HUDEP-2 (cell line): ENCODE data around the gene MEF2A.

Source experiments
- DNase-seq, 76 experiments: peaks; one replicate each; lab custom pipeline; 2025; ENCODE audit not compliant: unreplicated experiment in 76 of 76; lab: John Stamatoyannopoulos, UW

Gene MEF2A

DNA sequence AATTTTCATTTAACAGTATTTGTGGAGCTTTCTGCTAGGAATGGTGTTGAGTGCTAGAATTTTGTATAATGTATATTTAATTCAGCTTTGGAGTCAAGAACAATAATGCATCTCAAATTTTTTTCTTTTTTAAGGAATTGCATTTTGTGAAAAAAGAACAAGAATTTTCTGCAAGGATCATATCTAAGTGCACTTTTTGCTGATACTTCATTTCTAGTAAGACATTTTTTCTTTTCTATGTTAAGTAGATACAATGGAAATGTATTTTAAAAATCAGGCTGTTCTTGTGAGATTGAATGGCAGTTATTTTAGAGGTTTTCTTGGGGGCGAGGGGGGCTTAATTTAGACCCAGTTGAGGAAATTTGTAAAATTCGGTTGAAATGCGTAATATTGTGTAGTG lies 32.5 kb downstream of the MEF2A start:
- no peak for DNase-seq

DNA sequence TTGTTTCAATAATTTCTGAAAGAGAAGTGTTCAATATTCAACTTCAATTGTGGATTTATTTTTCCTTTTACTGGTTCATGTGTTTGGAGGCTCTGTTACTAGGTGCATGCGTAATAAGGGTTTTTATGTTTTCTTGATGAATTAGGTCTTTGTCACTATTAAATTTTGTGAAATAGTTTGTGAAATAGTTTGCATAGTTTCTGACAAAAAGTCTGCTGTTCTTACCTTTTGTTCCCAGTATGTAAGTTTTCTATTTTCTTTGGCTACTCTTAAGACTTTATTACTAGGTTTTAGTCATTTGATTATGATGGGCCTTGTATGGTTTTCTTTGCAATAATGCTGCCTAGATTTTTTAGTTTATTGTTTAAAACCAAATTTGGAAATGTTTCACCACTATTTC lies 38.0 kb downstream of the MEF2A start:
- no peak for DNase-seq

DNA sequence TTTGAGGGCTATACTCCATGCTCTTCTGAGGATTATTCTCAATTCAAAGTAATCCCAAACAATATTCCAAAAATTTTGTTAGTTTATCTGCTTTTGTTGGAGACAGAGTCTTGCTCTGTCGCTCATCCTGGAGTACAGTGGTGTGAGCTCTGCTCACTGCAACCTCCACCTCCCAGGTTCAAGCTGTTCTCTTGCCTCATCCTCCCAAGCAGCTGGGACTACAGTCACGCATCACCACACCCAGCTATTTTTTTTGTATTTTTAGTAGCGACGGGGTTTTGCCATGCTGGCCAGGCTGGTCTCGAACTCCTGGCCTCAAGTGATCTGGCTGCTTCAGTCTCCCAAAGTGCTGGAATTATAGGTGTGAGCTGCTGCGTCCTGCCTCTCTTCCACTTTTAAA lies 39.1 kb downstream of the MEF2A start:
- DNase-seq, result no peak

DNA sequence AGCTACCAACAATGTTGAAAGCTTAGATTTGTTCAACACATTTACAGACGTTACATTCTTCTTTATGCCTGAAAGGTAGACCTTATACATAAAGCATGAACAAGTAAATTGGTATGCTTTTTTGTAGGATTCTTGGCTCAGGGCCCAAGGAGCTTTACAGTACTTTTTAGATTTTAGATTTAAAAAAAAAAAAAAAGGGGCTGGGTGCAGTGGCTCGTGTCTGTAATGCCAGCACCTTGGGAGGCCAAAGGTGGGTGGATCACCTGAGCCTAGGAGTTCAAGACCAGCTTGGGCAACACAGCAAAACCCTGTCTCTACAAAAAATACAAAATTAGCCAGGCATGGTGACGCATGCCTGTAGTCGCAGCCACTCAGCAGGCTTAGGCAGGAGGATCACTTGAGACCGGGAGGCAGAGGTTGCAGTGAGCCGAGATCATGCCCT lies 39.7 kb downstream of the MEF2A start:
- no peak for DNase-seq

DNA sequence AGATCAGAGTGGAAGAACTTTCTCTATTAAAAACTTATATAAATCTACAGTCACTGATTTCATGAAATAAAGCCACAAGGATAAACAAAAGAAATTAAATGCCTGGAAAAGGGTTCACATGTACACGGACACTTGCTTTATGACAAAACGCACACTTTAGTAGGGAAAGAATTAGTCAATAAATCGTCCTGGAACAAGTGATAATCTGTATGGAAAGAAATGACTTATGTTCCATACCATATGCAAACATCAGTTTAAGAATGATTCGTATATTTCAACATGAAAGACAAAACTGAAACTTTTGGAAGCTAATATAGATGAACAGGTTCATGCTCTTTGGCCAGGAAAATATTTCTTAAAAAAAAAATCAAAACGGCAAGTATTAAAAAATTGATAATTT lies 40.2 kb downstream of the MEF2A start:
- no peak for DNase-seq

DNA sequence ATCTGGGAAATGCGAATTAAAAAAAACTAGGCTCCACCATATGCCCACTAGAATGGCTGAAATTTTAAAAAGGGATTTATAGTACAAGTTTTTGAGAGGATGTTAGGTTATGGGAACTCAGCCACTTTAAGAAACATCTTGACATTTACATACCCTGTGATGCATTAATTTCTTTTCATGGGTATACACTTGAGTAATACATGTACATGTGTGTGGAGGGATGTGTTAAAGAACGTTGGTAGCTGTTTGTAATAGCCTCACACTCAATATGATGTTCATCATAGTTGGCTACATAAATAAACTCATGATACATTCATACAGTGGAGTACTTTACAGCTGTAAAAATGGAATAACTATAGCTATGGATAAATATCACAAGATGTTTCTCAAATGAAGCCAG lies 40.9 kb downstream of the MEF2A start:
- no peak for DNase-seq

DNA sequence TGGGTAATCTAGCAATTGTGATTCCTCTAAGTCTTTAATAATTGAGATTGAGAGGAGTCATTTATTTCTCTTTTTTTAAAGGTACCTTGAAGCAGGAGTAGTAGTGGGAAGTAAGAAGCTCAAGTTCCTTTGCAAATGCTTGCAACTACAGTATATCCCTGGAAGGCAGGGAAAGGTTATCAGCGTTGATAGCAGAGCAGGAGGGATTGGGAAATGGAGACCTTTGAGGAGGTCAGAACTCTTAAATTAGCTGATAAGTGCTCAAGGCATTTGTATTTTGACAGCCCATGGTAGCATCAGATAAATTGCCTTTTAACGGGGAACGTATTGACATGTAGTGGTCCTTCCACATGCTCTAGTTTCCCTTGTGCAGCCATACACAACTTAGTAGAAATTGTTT lies 47.7 kb downstream of the MEF2A start:
- DNase-seq, result no peak

DNA sequence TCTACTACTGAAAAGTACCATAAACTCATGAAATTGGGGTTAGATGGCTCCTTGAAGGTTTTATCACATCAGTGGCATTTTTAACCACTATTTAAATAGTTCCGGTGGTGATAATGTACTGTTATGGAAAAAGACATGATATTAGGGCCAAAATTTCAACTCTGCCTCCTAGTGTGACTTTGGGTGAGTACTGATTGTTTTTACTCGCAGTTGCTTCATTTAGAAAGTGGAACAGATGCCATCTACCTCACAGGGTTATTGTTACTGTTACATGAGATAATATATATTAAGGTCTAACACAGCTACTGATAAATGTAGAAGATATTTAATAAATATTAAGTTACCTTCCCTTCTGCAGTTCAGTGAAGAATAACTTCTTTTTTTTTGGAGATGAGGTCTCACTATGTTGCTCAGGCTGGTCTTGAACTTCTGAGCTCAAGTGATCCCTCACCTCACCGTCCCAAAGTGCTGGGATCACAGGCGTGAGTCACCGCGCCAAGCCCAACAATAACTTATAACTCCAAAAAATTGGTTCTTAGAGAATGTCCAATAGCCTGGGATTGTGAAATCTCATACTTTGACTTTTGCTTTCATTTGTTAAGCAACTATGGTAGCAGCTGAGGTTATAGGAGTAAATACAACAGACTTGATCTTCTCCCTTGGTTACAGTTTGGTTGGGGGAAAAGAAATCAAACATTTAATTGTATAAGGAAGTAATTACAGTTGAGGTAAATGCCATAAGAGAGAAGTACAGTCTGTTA lies 48.3 kb downstream of the MEF2A start:
- DNase-seq, result no peak

DNA sequence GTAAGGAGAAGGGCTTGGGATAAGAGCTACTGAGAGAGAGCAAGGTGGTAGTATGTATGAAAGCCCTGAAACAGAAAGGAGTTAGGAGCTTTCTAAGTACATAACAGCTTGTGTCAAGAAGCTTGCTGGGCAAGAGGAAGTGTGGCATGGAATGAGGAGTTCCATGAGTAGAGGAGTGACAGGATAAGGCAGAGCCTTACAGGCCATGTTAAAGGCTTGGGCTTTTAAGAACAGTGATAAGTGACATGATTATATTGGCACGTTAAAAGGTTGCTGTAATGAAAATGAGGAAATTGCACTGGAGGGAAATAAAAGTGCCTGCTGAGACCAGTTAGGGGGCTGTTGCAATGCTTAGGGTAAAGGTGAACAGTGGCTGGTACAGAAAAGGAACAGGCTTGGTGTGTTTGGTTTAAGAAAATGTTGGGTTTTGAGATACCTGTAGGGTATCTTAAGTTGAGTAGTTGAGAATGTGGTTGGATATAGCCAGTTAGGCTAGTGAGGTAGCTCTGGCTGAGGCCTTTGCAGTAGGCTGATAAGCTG lies 49.0 kb downstream of the MEF2A start:
- DNase-seq, result peak in 4 of 76 experiments; percentile 1 to 17 (median 8)

DNA sequence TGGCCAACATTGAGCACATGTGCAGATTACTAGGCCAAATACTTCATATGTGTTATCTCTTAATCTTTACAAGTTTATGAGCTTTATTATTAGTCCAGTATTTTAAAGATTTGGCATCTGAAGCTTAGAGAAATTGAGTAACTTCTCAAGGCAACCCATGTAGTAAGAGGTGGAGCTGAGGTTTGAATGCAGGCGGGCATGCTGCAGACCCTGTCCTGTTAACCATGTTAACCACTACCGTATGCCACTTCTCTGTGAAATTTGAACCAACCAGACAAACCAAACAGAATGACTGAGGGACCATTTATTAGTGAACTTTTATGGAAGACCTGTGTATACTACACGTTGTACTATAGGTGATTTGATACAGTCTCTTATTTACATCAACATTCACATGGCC lies 49.7 kb downstream of the MEF2A start:
- no peak for DNase-seq

DNA sequence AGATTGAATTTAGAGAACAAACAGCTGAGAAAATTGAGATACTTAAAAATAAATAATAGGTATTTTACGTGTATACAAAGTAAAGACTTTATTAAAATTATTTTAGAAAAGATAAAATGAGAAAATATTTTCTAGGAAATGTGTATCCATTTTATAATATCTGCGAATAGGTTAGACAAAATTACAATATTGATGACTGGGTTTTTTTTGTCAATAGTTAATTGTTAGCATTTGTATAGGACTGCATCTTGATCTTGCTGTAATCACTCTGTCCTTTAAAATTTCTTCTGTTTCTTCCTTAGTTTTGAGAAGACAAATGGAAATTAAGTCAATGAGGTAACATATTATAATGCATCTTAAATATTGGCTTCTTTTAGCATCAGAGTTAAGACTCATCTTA lies 50.3 kb downstream of the MEF2A start:
- no peak for DNase-seq

DNA sequence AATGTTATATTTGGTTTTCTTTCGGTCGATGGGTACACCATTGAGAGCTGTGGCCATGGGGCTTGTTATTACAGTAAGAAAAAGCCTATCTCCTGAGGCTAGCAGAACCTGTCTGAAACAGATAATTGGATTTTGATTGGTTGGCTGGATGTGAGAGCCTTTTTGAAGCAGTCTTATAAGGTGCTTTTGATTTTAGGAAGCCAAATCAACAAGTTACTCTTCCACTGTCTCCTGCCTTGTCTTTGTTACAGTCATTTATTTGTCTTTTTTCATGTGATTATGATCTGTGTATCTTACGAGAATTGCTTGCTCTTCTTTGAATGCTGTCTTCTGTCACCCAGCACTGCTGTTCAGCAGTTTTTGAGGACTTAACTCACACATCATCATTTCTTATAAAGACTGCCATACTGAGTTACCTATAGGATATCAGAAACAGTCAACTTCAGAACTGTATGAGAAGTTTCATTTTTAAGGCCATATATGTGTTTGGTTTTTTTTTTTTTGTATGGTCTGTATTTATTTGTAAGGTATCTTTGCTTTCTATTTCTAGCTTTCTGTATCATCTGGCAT lies 51.1 kb downstream of the MEF2A start:
- no peak for DNase-seq

DNA sequence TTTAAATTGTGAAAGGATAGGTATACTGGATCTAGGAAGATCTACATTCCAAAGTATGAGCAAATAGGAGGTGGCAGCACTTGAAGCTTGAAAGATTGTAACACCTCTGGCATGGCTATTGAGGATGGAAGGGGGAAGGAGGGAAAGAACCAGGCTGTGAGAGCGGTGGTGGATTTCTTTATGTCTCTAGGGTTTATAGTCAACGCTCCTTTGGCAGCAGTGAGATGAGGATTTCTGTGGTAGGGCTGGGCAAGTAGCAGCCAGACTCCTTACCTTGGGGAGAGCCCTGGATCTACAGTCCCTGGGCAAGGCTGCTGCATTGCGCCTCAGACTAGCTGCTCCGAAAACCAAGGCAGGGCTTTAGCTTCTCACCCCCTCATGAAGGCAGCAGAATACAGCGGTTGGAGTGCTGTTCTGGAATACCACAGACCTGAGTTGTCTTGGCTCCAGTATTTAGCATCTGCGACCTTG lies 53.2 kb downstream of the MEF2A start:
- no peak for DNase-seq

DNA sequence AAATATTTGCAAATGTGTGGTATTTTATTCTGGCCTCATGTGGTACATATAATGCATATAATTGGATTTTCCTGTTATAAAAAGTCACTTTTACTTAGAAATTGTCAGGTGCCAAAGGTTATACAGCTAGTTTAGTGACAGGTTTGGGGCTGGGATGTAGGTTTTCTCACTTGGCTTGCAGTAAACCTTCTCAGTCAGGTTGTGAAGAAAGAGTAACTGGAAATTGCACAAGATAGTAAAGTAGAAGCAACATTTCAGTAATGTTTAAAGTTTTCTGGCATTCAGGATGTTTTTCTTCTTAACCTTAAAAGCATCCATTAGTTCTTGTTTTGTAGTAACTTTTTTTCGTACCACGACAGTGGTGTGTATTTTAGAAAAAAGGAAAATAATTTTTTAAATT lies 53.9 kb downstream of the MEF2A start:
- DNase-seq, result no peak

DNA sequence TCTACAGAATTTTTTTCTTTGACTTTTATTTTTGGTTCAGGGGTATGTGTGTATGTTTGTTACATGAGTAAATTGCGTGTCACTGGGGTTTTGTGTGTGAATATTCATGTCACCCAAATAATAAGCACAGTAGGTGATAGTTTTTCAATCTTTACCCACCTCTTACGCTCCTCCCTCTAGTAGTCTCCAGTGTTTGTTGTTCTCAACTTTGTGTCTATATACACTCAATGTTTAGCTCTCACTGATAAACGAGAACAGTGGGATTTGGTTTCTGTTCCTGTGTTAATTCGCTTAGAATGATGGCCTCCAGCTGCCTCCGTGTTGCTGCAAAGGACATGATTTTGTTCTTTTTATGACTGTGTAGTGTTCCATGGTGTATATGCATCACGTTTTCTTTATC lies 54.4 kb downstream of the MEF2A start:
- no peak for DNase-seq

DNA sequence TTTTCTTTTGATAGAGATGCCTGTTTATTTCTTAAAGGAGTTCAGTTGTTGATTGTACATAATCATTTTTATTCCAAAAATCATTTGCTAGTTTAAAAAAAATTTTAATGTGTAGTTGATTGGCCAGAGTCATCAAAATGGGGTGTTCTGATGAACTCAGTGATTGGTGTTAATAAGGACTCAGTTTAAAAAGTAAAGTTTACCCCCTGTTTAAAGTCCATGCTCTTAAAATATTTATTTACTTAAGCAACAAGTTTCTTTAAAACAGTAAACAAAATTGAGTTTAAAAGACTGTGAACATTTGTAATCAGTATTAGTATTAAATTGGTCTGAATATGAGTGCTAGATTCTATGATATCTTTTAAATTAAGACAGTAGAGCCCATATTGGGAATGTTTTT lies 56.0 kb downstream of the MEF2A start:
- DNase-seq, result no peak

DNA sequence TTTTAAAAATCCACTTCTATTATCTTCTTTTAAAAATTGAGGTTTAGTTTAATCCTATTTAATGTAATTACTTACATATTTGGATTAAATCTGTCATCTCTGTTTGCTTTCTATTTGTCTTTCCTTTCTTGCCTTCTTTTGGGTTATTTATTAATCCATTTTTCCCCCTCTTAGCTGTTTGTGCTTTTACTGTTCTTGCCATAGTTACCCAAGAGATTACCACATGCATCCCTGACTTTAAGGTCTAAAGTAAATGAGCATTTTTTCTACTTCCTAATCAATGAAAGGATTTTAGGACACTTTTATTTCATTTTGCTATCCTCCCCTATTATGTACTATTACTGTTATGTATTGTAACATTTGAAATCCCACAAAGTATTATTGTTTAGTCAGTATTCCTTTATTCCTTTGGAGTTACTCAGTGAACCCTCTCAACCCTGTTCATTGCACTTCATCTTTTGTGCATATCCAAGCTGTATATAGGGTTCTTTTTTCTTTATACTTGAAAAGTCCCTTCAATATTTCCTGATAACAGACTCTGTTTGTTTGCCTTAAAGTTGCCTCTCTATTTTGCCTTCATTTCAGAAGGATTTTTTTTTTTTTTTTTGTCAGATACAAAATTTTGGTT lies 62.7 kb downstream of the MEF2A start:
- no peak for DNase-seq

DNA sequence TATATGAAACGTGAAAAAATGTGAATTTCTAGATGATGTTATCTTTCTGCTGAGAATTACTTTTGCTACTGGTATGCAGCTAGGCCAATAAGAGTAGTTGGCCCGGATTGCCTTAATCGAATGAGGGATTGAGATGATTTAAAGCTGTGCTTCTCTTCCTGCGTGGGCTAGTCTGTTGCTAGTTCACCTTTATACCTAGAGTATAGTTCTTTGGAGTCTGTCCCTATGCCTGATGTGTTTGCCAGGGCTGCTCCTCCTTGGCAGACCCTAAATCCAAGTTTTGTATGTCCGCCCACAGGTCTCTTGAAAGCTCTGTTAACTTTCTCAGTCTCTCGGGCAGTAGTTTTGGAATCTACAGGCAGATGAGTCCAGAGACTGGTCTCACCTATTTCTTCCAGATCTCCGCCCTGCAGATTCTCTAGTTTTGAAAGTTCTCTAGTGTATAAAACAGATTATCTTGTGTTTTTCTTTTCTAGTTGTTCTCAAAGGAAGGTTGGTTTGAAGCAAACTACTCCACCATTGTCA lies 64.9 kb downstream of the MEF2A start:
- no peak for DNase-seq

DNA sequence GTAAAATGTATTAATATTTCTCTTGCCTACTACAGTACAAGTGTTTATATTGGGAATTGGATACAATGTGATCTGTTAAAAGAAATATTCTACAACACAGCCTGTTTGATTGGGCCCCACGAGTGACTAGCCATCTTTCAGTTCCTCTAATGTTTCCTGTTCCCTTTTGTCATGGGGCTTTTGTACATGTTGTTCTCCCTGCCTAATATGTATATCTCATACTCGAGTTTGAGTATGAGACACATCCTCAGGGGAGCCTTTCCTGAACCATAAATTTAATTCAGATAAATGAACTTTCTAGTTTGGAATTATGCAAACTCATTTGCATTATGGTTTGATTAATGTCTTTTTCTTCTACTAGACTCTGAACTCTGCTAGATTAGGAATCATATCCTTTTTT lies 65.5 kb downstream of the MEF2A start:
- DNase-seq, result no peak

DNA sequence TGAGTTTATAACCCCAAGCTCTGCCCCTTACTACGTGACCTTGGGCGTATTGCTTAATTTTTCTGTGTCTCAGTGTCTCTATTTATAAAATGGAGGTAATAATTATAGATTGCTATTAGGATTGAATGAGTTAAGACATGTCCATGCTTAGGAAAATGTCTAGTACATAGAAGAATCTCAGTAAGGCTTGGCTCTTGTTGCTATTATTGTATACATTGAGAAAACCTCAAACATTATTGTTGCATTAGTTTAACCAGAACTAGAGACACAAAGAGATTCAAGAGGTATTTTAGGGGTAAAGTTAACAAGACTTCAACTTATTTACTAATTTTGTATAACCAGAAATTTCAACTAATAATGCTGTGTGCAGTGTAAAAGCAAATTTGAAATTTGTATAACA lies 66.7 kb downstream of the MEF2A start:
- no peak for DNase-seq

DNA sequence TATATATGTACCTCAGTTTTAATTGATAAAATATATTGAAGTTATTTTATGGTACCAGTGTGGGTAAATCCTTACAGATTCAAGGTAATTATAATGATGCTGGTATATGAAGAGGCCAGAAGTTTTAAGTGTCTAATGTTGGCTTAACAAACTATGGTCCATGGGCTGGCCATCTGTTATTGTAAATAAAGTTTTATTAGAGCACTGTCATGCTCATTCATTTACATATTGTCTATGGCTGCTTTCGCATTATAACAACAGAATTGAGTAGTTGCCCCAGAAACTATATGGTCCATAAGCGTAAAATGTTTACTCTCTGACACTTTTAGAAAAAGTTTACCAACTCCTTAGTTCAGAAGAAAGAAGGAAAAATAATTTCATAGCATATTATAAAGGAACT lies 67.9 kb downstream of the MEF2A start:
- DNase-seq, result no peak

DNA sequence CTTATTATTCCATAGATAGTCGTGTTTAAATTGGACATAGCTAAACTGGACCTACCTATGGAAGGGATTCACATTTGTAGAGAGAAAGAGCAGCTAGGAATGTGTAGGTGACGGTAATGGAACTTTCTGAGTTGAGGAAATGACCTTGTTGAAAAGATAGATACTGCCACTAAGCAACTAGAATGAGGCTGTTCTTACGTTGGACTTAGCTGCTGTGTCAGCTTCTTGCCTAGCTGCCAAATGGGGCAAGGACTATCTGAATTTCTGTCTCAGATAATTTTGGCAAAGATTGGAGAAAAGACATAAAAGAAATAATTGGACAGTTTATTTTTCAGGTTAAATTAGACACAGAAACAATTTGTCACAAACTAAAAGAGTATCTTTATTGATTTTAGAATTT lies 68.8 kb downstream of the MEF2A start:
- no peak for DNase-seq
